Liver (tissue), 9 donors: ENCODE results near the gene BRIP1. TPM values are rescaled to one million over a fixed set of nuclear protein-coding genes. Genes with fewer than 3 reads are reported as not detected.

Experiments
- DNase-seq: peaks from one replicate; pipeline ENCODE4 v3.0.0-alpha.2; 2017; ENCODE audit warnings: low spot score
- H3K27ac ChIP-seq, 2 donors: one replicate each; pipeline ENCODE4 v1.7.0; 2013; ENCODE audit warnings: inconsistent platforms in 2 of 2, low read length in 2 of 2, control low read depth in 1 of 2, low read depth in 1 of 2, mild to moderate bottlenecking in 1 of 2
- H3K27me3 ChIP-seq, 4 donors: one replicate each; pipeline versions ENCODE4 v1.6.1 to v1.7.0; 2013; ENCODE audit warnings: low read length in 3 of 4, inconsistent platforms in 1 of 4, mild to moderate bottlenecking in 1 of 4, moderate library complexity in 1 of 4; ENCODE audit not compliant: control insufficient read depth in 4 of 4, insufficient read depth in 4 of 4
- H3K36me3 ChIP-seq, 4 donors: one replicate each; pipeline versions ENCODE4 v1.6.1 to v1.7.0; 2013; ENCODE audit warnings: low read length in 3 of 4, mild to moderate bottlenecking in 3 of 4, low read depth in 1 of 4, moderate library complexity in 1 of 4; ENCODE audit not compliant: control insufficient read depth in 4 of 4, insufficient read depth in 3 of 4
- H3K4me1 ChIP-seq, 4 donors: one replicate each; pipeline versions ENCODE4 v1.6.1 to v1.7.0; 2013; ENCODE audit warnings: low read length in 3 of 4, mild to moderate bottlenecking in 3 of 4, moderate library complexity in 1 of 4; ENCODE audit not compliant: control insufficient read depth in 4 of 4, insufficient read depth in 4 of 4
- H3K4me3 ChIP-seq, 3 donors: one replicate each; pipeline versions ENCODE4 v1.6.1 to v1.7.0; 2013; ENCODE audit warnings: low read length in 3 of 3, control low read depth in 1 of 3, low read depth in 1 of 3, mild to moderate bottlenecking in 1 of 3
- H3K9ac ChIP-seq, 2 donors: one replicate each; pipeline ENCODE4 v1.7.0; 2013; ENCODE audit warnings: low read length in 2 of 2, mild to moderate bottlenecking in 2 of 2, moderate library complexity in 2 of 2, control low read depth in 1 of 2, low read depth in 1 of 2
- H3K9me3 ChIP-seq, 4 donors: one replicate each; pipeline versions ENCODE4 v1.6.1 to v1.7.0; 2013; ENCODE audit warnings: low read length in 3 of 4; ENCODE audit not compliant: control insufficient read depth in 4 of 4
- EGR1 ChIP-seq, 2 donors: IDR thresholded peaks; 2 replicates each; pipeline ENCODE4 v1.6.1; 2016 to 2018; ENCODE audit warnings: antibody characterized with exemption in 2 of 2, low read depth in 2 of 2
- FOXA1 ChIP-seq: IDR thresholded peaks from 2 replicates; pipeline ENCODE4 v1.6.1; 2016; ENCODE audit warnings: antibody characterized with exemption
- GABPA ChIP-seq, 2 donors: IDR thresholded peaks in 1 of 2; conservative IDR thresholded peaks in 1 of 2; 2 replicates each; pipeline ENCODE4 v1.6.1; 2016; ENCODE audit warnings: antibody characterized with exemption in 2 of 2, mild to moderate bottlenecking in 1 of 2, moderate library complexity in 1 of 2
- HNF4A ChIP-seq, 2 donors: conservative IDR thresholded peaks; 2 replicates each; pipeline ENCODE4 v1.6.1; 2016; ENCODE audit warnings: antibody characterized with exemption in 2 of 2, mild to moderate bottlenecking in 2 of 2
- HNF4G ChIP-seq: IDR thresholded peaks from 2 replicates; pipeline ENCODE4 v1.6.1; 2016; ENCODE audit warnings: antibody characterized with exemption
- JUND ChIP-seq, 2 donors: IDR thresholded peaks; 2 replicates each; pipeline ENCODE4 v1.6.1; 2016; ENCODE audit warnings: antibody characterized with exemption in 2 of 2
- NR2F2 ChIP-seq: IDR thresholded peaks from 2 replicates; pipeline ENCODE4 v1.6.1; 2016; ENCODE audit warnings: antibody characterized with exemption
- RAD21 ChIP-seq, 2 donors: IDR thresholded peaks; 2 replicates each; pipeline ENCODE4 v1.6.1; 2016; ENCODE audit warnings: antibody characterized with exemption in 2 of 2, mild to moderate bottlenecking in 2 of 2
- RXRA ChIP-seq, 2 donors: IDR thresholded peaks; 2 replicates each; pipeline ENCODE4 v1.6.1; 2017 to 2018; ENCODE audit warnings: antibody characterized with exemption in 2 of 2, mild to moderate bottlenecking in 1 of 2
- SP1 ChIP-seq: IDR thresholded peaks from 2 replicates; pipeline ENCODE4 v1.6.1; 2018; ENCODE audit warnings: antibody characterized with exemption, mild to moderate bottlenecking
- TAF1 ChIP-seq: conservative IDR thresholded peaks from 2 replicates; pipeline ENCODE4 v1.6.1; 2016; ENCODE audit warnings: antibody characterized with exemption, mild to moderate bottlenecking
- YY1 ChIP-seq: IDR thresholded peaks from 2 replicates; pipeline ENCODE4 v1.6.1; 2016; ENCODE audit warnings: antibody characterized with exemption, mild to moderate bottlenecking
- WGBS: extraction: QIAGEN DNeasy Blood & Tissue Kit; methylation state at CpG from one replicate; pipeline ENCODE4 v1.1.7; 2013; 5-methylcytosine and 5-hydroxymethylcytosine counted together
- polyA plus RNA-seq, 2 donors: library from polyadenylated mRNA; stranded (reverse) in 1 of 2; unstranded in 1 of 2; fragments of 200-250 nt in 1 of 2; fragments of >200 nt in 1 of 2; fragmentation: Nextera tagmentation in 1 of 2; extraction: Ambion mirVana in 1 of 2; gene quantifications; one replicate each; pipeline versions ENCODE4 v1.2.1 to v1.2.3, GENCODE V29; 2013 to 2015
- total RNA-seq, 2 donors: library from RNA; depleted of rRNA; stranded (reverse); fragments of >200 nt; gene quantifications; one replicate each; pipeline ENCODE4 v1.2.3, GENCODE V29; 2014
- TF ChIP-seq, protein P1 (sequence below): fragments of 150-350 bp; IDR thresholded peaks from 2 replicates; pipeline ENCODE4 v1.5.1; 2017; ENCODE audit warnings: improper control_type of control experiment, low read depth, low read length; ENCODE audit not compliant: missing input control
- TF ChIP-seq, protein P2 (sequence below): IDR thresholded peaks from 2 replicates; pipeline ENCODE4 v1.6.1; 2016; ENCODE audit warnings: antibody characterized with exemption
- TF ChIP-seq, protein P3 (sequence below): IDR thresholded peaks from 2 replicates; pipeline ENCODE4 v1.6.1; 2016; ENCODE audit warnings: antibody characterized with exemption, mild to moderate bottlenecking
- TF ChIP-seq, protein P4 (sequence below): IDR thresholded peaks from 2 replicates; pipeline ENCODE4 v1.6.1; 2016; ENCODE audit warnings: antibody characterized with exemption
- TF ChIP-seq, protein P5 (sequence below): IDR thresholded peaks from 2 replicates; pipeline ENCODE4 v1.6.1; 2016; ENCODE audit warnings: antibody characterized with exemption
- donor health status: healthy.
- donor health status: healthy.
- donor health status: healthy.
- donor health status: healthy.
- donor health status: healthy.

The BRIP1 gene
- total and polyA plus RNA-seq, 4 donors: 0.24 to 10.3 (median 0.90) TPM

DNA sequence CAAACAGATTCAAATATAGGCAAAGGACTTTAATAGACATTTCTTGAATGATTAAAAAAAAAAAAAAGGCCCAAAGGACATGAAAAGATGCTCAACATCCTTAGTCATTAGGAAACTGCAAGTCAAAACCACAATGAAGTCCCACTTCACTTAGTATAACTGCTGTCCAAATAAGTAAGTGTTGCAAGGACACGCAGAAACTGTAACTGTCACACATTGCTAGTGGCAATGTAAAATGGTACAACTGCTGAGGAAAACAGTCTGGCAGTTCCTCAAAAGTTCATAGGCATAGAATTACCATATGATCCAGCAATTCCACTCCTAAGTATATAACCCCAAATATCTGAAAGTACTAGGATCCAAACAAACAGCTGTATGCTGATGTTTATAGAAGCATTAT lies 112.7 kb downstream of the BRIP1 start:
- Histone ChIP-seq H3K9ac (no peak overlapping the region), H3K4me1 (no peaks in the 10 kb centered on the region), H3K27ac (no peak overlapping the region), H3K9me3 (no peaks in the 10 kb centered on the region), H3K36me3 (no peaks in the 10 kb centered on the region), H3K4me3 (no peak overlapping the region), H3K27me3 (no peaks in the 10 kb centered on the region)
- no peak for DNase-seq
- TF ChIP-seq JUND (IDR thresholded peaks at IDR 0.05) (no peak), FOXA1 (no peak), GABPA (IDR thresholded peaks at IDR 0.05 in 1 of 2, conservative IDR thresholded peaks at IDR 0.05 in 1 of 2) (no peak), NR2F2 (no peak), TAF1 (no peak), RAD21 (IDR thresholded peaks at IDR 0.05) (no peak), HNF4A (conservative IDR thresholded peaks at IDR 0.05) (no peak), HNF4G (no peak), SP1 (no peak)
- TF ChIP-seq, protein P1, sequence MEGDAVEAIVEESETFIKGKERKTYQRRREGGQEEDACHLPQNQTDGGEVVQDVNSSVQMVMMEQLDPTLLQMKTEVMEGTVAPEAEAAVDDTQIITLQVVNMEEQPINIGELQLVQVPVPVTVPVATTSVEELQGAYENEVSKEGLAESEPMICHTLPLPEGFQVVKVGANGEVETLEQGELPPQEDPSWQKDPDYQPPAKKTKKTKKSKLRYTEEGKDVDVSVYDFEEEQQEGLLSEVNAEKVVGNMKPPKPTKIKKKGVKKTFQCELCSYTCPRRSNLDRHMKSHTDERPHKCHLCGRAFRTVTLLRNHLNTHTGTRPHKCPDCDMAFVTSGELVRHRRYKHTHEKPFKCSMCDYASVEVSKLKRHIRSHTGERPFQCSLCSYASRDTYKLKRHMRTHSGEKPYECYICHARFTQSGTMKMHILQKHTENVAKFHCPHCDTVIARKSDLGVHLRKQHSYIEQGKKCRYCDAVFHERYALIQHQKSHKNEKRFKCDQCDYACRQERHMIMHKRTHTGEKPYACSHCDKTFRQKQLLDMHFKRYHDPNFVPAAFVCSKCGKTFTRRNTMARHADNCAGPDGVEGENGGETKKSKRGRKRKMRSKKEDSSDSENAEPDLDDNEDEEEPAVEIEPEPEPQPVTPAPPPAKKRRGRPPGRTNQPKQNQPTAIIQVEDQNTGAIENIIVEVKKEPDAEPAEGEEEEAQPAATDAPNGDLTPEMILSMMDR: no peak
- TF ChIP-seq, protein P2, sequence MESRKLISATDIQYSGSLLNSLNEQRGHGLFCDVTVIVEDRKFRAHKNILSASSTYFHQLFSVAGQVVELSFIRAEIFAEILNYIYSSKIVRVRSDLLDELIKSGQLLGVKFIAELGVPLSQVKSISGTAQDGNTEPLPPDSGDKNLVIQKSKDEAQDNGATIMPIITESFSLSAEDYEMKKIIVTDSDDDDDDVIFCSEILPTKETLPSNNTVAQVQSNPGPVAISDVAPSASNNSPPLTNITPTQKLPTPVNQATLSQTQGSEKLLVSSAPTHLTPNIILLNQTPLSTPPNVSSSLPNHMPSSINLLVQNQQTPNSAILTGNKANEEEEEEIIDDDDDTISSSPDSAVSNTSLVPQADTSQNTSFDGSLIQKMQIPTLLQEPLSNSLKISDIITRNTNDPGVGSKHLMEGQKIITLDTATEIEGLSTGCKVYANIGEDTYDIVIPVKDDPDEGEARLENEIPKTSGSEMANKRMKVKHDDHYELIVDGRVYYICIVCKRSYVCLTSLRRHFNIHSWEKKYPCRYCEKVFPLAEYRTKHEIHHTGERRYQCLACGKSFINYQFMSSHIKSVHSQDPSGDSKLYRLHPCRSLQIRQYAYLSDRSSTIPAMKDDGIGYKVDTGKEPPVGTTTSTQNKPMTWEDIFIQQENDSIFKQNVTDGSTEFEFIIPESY: no peak
- TF ChIP-seq, protein P3, sequence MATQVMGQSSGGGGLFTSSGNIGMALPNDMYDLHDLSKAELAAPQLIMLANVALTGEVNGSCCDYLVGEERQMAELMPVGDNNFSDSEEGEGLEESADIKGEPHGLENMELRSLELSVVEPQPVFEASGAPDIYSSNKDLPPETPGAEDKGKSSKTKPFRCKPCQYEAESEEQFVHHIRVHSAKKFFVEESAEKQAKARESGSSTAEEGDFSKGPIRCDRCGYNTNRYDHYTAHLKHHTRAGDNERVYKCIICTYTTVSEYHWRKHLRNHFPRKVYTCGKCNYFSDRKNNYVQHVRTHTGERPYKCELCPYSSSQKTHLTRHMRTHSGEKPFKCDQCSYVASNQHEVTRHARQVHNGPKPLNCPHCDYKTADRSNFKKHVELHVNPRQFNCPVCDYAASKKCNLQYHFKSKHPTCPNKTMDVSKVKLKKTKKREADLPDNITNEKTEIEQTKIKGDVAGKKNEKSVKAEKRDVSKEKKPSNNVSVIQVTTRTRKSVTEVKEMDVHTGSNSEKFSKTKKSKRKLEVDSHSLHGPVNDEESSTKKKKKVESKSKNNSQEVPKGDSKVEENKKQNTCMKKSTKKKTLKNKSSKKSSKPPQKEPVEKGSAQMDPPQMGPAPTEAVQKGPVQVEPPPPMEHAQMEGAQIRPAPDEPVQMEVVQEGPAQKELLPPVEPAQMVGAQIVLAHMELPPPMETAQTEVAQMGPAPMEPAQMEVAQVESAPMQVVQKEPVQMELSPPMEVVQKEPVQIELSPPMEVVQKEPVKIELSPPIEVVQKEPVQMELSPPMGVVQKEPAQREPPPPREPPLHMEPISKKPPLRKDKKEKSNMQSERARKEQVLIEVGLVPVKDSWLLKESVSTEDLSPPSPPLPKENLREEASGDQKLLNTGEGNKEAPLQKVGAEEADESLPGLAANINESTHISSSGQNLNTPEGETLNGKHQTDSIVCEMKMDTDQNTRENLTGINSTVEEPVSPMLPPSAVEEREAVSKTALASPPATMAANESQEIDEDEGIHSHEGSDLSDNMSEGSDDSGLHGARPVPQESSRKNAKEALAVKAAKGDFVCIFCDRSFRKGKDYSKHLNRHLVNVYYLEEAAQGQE: no peak
- TF ChIP-seq, protein P4, sequence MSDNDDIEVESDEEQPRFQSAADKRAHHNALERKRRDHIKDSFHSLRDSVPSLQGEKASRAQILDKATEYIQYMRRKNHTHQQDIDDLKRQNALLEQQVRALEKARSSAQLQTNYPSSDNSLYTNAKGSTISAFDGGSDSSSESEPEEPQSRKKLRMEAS: no peak
- TF ChIP-seq, protein P5, sequence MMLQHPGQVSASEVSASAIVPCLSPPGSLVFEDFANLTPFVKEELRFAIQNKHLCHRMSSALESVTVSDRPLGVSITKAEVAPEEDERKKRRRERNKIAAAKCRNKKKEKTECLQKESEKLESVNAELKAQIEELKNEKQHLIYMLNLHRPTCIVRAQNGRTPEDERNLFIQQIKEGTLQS: no peak
- 84% methylated on average over 1 of the region's 1 CpG for WGBS

DNA sequence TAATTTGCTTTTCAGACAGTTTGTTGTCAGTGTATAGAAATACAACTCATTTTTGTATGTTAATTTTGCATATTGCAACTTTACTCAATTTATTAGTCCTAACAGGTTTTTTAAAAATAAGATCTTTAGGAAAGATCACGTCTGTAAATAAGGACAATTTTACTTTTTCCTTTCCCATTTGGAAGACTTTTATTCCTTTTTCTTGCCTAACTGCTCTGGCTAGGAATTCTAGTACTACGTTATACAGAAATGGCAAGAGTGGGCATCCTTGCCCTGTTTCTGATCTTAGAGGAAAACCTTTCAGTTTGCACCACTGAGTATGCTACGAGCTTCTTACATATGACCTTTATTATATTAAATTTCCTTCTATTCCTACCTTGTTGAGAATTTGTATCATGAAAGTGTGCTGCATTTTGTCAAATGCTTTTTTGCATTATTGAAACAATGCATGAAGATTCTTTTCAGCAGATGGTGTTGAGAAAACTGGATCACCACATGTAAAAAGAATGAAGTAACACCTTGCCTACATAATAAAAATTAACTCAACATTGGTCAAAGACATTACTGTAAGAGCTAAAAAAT lies 113.4 kb downstream of the BRIP1 start:
- DNase-seq: no peak
- H3K4me3 ChIP-seq: no peak overlapping the region
- WGBS: 97% methylated on average over 3 of the region's 3 CpGs
- H3K4me1 ChIP-seq: no peaks in the 10 kb centered on the region
- no peaks in the 10 kb centered on the region for H3K36me3 ChIP-seq
- no peak overlapping the region for H3K27ac ChIP-seq
- H3K9me3 ChIP-seq: no peaks in the 10 kb centered on the region
- H3K9ac ChIP-seq: no peak overlapping the region
- H3K27me3 ChIP-seq: no peaks in the 10 kb centered on the region
- TF ChIP-seq GABPA (IDR thresholded peaks at IDR 0.05 in 1 of 2, conservative IDR thresholded peaks at IDR 0.05 in 1 of 2) (no peak), HNF4A (conservative IDR thresholded peaks at IDR 0.05) (no peak), RXRA (IDR thresholded peaks at IDR 0.05) (no peak), FOXA1 (no peak), EGR1 (IDR thresholded peaks at IDR 0.05; ENCODE audit: low read depth in 2 of 2) (no peak), TAF1 (no peak), YY1 (no peak), NR2F2 (no peak), JUND (IDR thresholded peaks at IDR 0.05) (no peak)
- TF ChIP-seq, protein P4: no peak
- TF ChIP-seq, protein P2: no peak
- TF ChIP-seq, protein P3: no peak
